Left lung (tissue), 10 donors: ENCODE results near the gene METTL24. TPM values are rescaled to one million over a fixed set of nuclear protein-coding genes. Genes with fewer than 3 reads are reported as not detected.

Experiments used
- ATAC-seq: fragments of 200-7000 bp; cut with Tn5 transposase; one replicate; pipeline ENCODE4 v1.9.1; 2020; ENCODE audit warnings: moderate library complexity
- DNase-seq, 4 donors: peaks; one replicate each; pipeline ENCODE4 v3.0.0-alpha.2; 2013 to 2020
- H3K27ac ChIP-seq, 2 donors: fragments of 200-600 bp; sonication (generic) in 1 of 2; one replicate each; pipeline versions ENCODE4 v1.5.0 to v1.8.0; 2020 to 2021
- H3K27me3 ChIP-seq, 2 donors: fragments of 200-600 bp; sonication (generic) in 1 of 2; one replicate each; pipeline versions ENCODE4 v1.5.0 to v1.8.0; 2020 to 2021
- H3K36me3 ChIP-seq, 2 donors: fragments of 200-600 bp; sonication (generic) in 1 of 2; one replicate each; pipeline versions ENCODE4 v1.5.0 to v1.8.0; 2020 to 2021
- H3K4me1 ChIP-seq, 2 donors: fragments of 200-600 bp; one replicate each; pipeline ENCODE4 v1.8.0; 2021
- H3K4me3 ChIP-seq, 2 donors: fragments of 200-600 bp; sonication (generic) in 1 of 2; one replicate each; pipeline versions ENCODE4 v1.5.0 to v1.8.0; 2020 to 2021; ENCODE audit warnings: mild to moderate bottlenecking in 1 of 2
- H3K9me3 ChIP-seq, 2 donors: fragments of 200-600 bp; sonication (generic) in 1 of 2; one replicate each; pipeline versions ENCODE4 v1.5.0 to v1.8.0; 2020 to 2021
- intact Hi-C, 2 donors: fragments of 100-400 bp; cut with DNase I; formaldehyde crosslinking; loops; one replicate each; pipeline versions ENCODE4 v1.11.2 to v1.14.2; 2022
- polyA plus RNA-seq, 6 donors: library from polyadenylated mRNA; unstranded; fragments of 120-200 nt; gene quantifications; one replicate each; pipeline ENCODE4 v1.2.1, GENCODE V29; 2013; ENCODE audit not compliant: insufficient read length in 6 of 6
- total RNA-seq, 2 donors: library from RNA; stranded (reverse); fragmentation: NEBNext Ultra II Directional; extraction: Animal tissue kit (Norgen Biotek cat#: 25700); gene quantifications; one replicate each; pipeline ENCODE4 v1.2.1, GENCODE V29; 2021
- TF ChIP-seq, protein P1 (sequence below), 2 donors: fragments of 200-600 bp; sonication (generic) in 1 of 2; IDR thresholded peaks; one replicate each; pipeline versions ENCODE4 v1.5.0 to v1.8.0; 2021; ENCODE audit warnings: antibody characterized with exemption in 2 of 2
- donor health status: DM: no; HTN: yes; CAD: no.
- donor health status: DM: no; HTN: no; CAD: no.

METTL24 gene
- total and polyA plus RNA-seq, 8 donors, result 2.3 to 5.1 (median 3.2) TPM

GRCh38 chr6:110323258-110323657 lies 34.9 kb downstream of the METTL24 start:
- no peak for ATAC-seq
- Histone ChIP-seq H3K4me1 (peaks cover 6% of the 10 kb centered on the region in 2 donors), H3K27ac (no peak overlapping the region), H3K4me3 (no peak overlapping the region), H3K27me3 (no peaks in the 10 kb centered on the region), H3K36me3 (no peaks in the 10 kb centered on the region), H3K9me3 (no peaks in the 10 kb centered on the region)
- DNase-seq, result no peak
- TF ChIP-seq, protein P1, sequence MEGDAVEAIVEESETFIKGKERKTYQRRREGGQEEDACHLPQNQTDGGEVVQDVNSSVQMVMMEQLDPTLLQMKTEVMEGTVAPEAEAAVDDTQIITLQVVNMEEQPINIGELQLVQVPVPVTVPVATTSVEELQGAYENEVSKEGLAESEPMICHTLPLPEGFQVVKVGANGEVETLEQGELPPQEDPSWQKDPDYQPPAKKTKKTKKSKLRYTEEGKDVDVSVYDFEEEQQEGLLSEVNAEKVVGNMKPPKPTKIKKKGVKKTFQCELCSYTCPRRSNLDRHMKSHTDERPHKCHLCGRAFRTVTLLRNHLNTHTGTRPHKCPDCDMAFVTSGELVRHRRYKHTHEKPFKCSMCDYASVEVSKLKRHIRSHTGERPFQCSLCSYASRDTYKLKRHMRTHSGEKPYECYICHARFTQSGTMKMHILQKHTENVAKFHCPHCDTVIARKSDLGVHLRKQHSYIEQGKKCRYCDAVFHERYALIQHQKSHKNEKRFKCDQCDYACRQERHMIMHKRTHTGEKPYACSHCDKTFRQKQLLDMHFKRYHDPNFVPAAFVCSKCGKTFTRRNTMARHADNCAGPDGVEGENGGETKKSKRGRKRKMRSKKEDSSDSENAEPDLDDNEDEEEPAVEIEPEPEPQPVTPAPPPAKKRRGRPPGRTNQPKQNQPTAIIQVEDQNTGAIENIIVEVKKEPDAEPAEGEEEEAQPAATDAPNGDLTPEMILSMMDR (IDR thresholded peaks at IDR 0.05), result no peak
- intact Hi-C loops, result no loop called here

- TF ChIP-seq, protein P1 (IDR thresholded peaks at IDR 0.05), result no peak
- Histone ChIP-seq H3K9me3 (no peaks in the 10 kb centered on the region), H3K4me1 (peaks cover 6% of the 10 kb centered on the region in 2 donors), H3K27ac (no peak overlapping the region), H3K27me3 (no peaks in the 10 kb centered on the region), H3K36me3 (no peaks in the 10 kb centered on the region), H3K4me3 (no peak overlapping the region)
- intact Hi-C loops, result no loop called here
- DNase-seq (no peak), ATAC-seq (peak; percentile 12)
Measured at GRCh38 chr6:110322874-110323242, 35.3 kb downstream of the METTL24 start.

GRCh38 chr6:110322151-110322873 lies 35.8 kb downstream of the METTL24 start:
- no peaks in the 10 kb centered on the region for H3K36me3 ChIP-seq
- intact Hi-C loops, result no loop called here
- no peak overlapping the region for H3K4me3 ChIP-seq
- DNase-seq, result no peak
- no peak overlapping the region for H3K27ac ChIP-seq
- peaks cover 6% of the 10 kb centered on the region in 2 donors for H3K4me1 ChIP-seq
- H3K27me3 ChIP-seq, result no peaks in the 10 kb centered on the region
- TF ChIP-seq, protein P1 (IDR thresholded peaks at IDR 0.05), result no peak
- no peak for ATAC-seq
- no peaks in the 10 kb centered on the region for H3K9me3 ChIP-seq

DNA sequence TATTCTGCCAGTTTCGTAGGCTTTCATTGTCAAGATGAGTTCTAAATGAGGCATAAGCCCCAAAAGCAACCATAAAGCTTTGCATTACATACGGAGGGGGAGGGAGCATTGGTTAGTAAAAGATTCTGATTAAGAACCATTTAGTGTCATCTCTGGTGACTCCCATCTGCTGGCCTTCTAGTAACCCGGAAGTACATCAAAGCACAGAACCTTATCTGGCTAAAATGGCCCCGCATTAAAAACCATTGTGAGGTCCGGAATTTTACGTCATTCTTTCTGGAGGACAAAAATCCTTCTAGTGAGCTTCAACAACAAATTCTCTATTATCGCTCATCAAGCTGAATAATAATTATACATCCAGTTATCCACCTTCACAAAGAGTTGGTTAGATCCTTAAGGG lies 37.8 kb downstream of the METTL24 start:
- H3K4me1 ChIP-seq, result peaks cover under 1 to 5% of the 10 kb centered on the region in 2 donors
- no peaks in the 10 kb centered on the region for H3K36me3 ChIP-seq
- intact Hi-C loops, result no loop called here
- TF ChIP-seq, protein P1 (IDR thresholded peaks at IDR 0.05), result no peak
- no peak overlapping the region for H3K27ac ChIP-seq
- no peaks in the 10 kb centered on the region for H3K27me3 ChIP-seq
- ATAC-seq (no peak), DNase-seq (no peak)
- H3K4me3 ChIP-seq, result no peak overlapping the region
- H3K9me3 ChIP-seq, result no peaks in the 10 kb centered on the region

GRCh38 chr6:110319843-110320242 lies 38.3 kb downstream of the METTL24 start:
- no peak overlapping the region for H3K4me3 ChIP-seq
- intact Hi-C loops, result no loop called here
- H3K9me3 ChIP-seq, result no peaks in the 10 kb centered on the region
- H3K27me3 ChIP-seq, result no peaks in the 10 kb centered on the region
- DNase-seq (no peak), ATAC-seq (no peak)
- H3K27ac ChIP-seq, result no peak overlapping the region
- TF ChIP-seq, protein P1 (IDR thresholded peaks at IDR 0.05), result no peak
- no peaks in the 10 kb centered on the region for H3K36me3 ChIP-seq
- peaks cover 0 to under 1% of the 10 kb centered on the region in 2 donors for H3K4me1 ChIP-seq
